LNCaP clone FGC (cell line): ENCODE data around the gene GLYAT.

ENCODE experiments used
- DNase-seq: peaks from one replicate; pipeline ENCODE4 v3.0.0-alpha.2; 2011; ENCODE audit warnings: low read depth
- H3K4me3 ChIP-seq: 2 replicates; pipeline ENCODE4 v1.5.1; 2011; ENCODE audit warnings: mild to moderate bottlenecking, low read depth, low read length, control low read depth
- TF ChIP-seq, protein P1 (sequence below): IDR thresholded peaks from 2 replicates; pipeline ENCODE4 v1.5.1; 2012; ENCODE audit warnings: mild to moderate bottlenecking; ENCODE audit not compliant: control insufficient read depth, insufficient read depth; ENCODE audit errors: extremely low read depth

The GLYAT gene

DNA sequence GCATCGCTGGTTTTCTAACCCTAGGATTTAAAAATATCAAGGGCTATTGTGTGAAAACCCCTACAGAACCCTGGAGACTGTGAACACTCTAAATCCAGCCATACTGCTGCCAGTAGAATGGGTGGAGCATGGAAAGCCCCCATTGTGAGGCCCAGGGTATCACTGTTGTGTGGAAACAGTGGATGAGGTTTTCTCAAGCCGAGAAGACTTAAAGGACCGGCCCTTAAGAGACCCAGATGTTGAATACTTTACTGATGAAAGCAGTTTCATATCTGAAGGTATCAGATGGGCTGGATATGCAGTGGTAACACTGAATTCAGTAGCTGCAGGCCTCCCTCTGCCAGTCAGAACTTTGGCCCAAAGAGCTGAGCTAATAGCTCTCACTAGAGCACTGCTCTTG, 41.6 kb upstream of the GLYAT start:
- no peak for DNase-seq
- TF ChIP-seq, protein P1, sequence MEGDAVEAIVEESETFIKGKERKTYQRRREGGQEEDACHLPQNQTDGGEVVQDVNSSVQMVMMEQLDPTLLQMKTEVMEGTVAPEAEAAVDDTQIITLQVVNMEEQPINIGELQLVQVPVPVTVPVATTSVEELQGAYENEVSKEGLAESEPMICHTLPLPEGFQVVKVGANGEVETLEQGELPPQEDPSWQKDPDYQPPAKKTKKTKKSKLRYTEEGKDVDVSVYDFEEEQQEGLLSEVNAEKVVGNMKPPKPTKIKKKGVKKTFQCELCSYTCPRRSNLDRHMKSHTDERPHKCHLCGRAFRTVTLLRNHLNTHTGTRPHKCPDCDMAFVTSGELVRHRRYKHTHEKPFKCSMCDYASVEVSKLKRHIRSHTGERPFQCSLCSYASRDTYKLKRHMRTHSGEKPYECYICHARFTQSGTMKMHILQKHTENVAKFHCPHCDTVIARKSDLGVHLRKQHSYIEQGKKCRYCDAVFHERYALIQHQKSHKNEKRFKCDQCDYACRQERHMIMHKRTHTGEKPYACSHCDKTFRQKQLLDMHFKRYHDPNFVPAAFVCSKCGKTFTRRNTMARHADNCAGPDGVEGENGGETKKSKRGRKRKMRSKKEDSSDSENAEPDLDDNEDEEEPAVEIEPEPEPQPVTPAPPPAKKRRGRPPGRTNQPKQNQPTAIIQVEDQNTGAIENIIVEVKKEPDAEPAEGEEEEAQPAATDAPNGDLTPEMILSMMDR = no peak
- H3K4me3 ChIP-seq = no peak overlapping the region

- no peak for DNase-seq
- TF ChIP-seq, protein P1 = no peak
- no peak overlapping the region for H3K4me3 ChIP-seq
These were observed 40.9 kb upstream of the GLYAT start for GRCh38 chr11:58772329-58773285.

- no peak overlapping the region for H3K4me3 ChIP-seq
- no peak for DNase-seq
- TF ChIP-seq, protein P1 = no peak
These were observed 39.7 kb upstream of the GLYAT start for GRCh38 chr11:58771458-58771855.

DNA sequence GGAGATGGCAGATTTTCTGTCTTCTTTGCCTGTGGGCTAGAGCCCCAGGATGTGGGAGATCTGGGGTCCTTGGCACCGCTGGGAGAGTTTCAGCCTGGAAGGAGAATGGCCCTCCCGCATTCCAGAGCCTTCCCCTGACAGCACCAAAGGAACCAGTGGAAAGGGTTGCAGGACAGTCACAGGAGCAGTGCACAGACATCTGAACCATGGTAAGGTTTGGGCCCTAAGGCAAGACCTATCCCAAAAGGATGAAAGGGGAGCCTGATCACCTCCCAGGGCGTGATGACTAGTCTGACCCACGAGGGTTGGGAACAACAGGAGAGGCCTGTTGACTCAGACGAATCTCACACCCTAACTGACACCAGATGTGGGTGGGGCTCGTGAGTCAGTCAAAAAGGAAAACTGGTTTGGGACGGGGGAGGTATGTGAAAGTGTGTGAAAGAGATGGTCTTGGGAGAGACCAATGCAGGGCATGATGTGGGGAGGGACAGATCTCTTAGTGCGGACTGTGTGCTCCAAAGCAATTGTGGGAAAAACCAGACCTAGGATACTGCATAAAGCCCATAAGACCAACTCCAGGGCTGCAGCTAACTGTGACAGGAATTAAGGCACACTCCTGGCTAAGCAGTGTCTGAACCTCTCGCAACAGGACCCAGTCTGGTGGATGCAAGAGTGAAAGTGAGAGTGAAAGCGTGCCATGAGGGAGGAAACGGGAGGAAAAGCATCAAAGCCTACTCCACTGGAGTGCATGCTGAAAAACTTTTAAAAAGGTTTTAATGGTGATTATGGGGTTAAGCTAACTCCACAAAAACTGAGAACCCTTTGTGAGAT, 39.1 kb upstream of the GLYAT start:
- TF ChIP-seq, protein P1 = no peak
- H3K4me3 ChIP-seq = no peak overlapping the region
- DNase-seq = no peak

- TF ChIP-seq, protein P1 = no peak
- no peak overlapping the region for H3K4me3 ChIP-seq
- no peak for DNase-seq
These were observed 38.4 kb upstream of the GLYAT start for GRCh38 chr11:58770166-58770565.

DNA sequence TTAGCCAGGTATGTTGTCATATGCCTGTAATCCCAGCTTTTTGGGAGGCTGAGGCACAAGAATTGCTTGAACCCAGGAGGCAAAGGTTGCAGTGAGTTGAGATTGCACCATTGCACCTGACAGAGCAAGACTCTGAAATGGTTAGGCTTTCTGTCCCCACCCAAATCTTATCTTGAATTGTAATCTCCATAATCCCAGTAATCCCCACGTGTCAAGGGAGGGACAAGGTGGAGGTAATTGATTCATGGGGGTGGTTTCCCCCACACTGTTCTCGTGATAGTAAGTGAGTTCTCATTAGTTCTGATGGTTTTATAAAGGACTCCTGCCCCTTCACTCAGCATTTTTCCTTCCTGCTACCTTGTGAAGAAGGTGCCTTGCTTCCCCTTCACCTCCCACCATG, 37.6 kb upstream of the GLYAT start:
- no peak for DNase-seq
- TF ChIP-seq, protein P1 = no peak
- no peak overlapping the region for H3K4me3 ChIP-seq
